GM12878 (cell line): ENCODE measurements around the gene KCNC1. TPM values are rescaled to one million over a fixed set of nuclear protein-coding genes. Genes with fewer than 3 reads are reported as not detected.

Source experiments
- ATAC-seq: fragments of 200-7000 bp; cut with Tn5 transposase; 3 replicates; pipeline ENCODE4 v1.9.1; 2020; ENCODE audit warnings: mild to moderate bottlenecking, moderate library complexity
- BruUV-seq: library from RNA; stranded (reverse); fragments of 400-500 nt; replicated peaks from 2 replicates; lab custom pipeline; 2021; lab: Mats Ljungman, UMichigan
- CTCF ChIA-PET: fragments of 300-600 bp; sonication (Branson Sonifier 250); formaldehyde crosslinking; extraction: SDS; loops from one replicate; lab custom pipeline; 2021; ENCODE audit warnings: inconsistent platforms; lab: Yijun Ruan, JAX
- POLR2A ChIA-PET: fragments of 350-600 bp; formaldehyde crosslinking; extraction: SDS; loops from one replicate; lab custom pipeline; 2021; ENCODE audit warnings: inconsistent platforms; lab: Charles Lee
- RAD21 ChIA-PET: fragments of 300-600 bp; sonication (Branson Sonifier 250); formaldehyde crosslinking; loops from one replicate; lab custom pipeline; 2023; ENCODE audit warnings: antibody characterized with exemption; ENCODE audit not compliant: unreplicated experiment; lab: Charles Lee
- SMC1A ChIA-PET: fragments of 300-600 bp; sonication (Branson Sonifier 250); formaldehyde crosslinking; loops from one replicate; lab custom pipeline; 2023; ENCODE audit not compliant: unreplicated experiment, uncharacterized antibody; lab: Charles Lee
- DNase-seq: peaks from one replicate; pipeline ENCODE4 v3.0.0-alpha.2; 2011; ENCODE audit warnings: low read depth, low spot score
- FAIRE-seq: peaks from 3 replicates; lab custom pipeline; 2011; peaks lifted over from hg19 to GRCh38; lab: Jason Lieb, UNC
- H2AFZ ChIP-seq: 2 replicates; pipeline ENCODE4 v1.6.0; 2011; ENCODE audit warnings: low read depth, low read length, control low read depth; ENCODE audit not compliant: control insufficient read depth
- H3K27ac ChIP-seq: 2 replicates; pipeline ENCODE4 v1.5.1; 2011; ENCODE audit warnings: control low read depth; ENCODE audit not compliant: control insufficient read depth, insufficient read depth
- H3K27me3 ChIP-seq, 2 experiments: replicated peaks in 1 of 2; 2 replicates each; pipeline versions ENCODE4 v1.6.0 to v1.6.1; 2011; ENCODE audit warnings: low read length in 1 of 2; ENCODE audit not compliant: control insufficient read depth in 2 of 2, insufficient read depth in 2 of 2
- H3K36me3 ChIP-seq, 2 experiments: 2 replicates each; pipeline ENCODE4 v1.5.1; 2011; ENCODE audit warnings: low read length in 1 of 2; ENCODE audit not compliant: control insufficient read depth in 2 of 2, insufficient read depth in 2 of 2
- H3K4me1 ChIP-seq: 2 replicates; pipeline ENCODE4 v1.6.1; 2011; ENCODE audit warnings: mild to moderate bottlenecking, low read length, moderate library complexity, mixed read lengths; ENCODE audit not compliant: control insufficient read depth, insufficient read depth
- H3K4me2 ChIP-seq: 2 replicates; pipeline ENCODE4 v1.6.0; 2011; ENCODE audit warnings: control low read depth; ENCODE audit not compliant: control insufficient read depth, insufficient read depth
- H3K4me3 ChIP-seq: fragments of 200-600 bp; sonication (generic); 2 replicates; pipeline ENCODE4 v1.5.1; 2016
- H3K79me2 ChIP-seq: 2 replicates; pipeline ENCODE4 v1.6.0; 2011; ENCODE audit warnings: low read length; ENCODE audit not compliant: control insufficient read depth, insufficient read depth
- H3K9ac ChIP-seq: 2 replicates; pipeline ENCODE4 v1.8.0; 2011; ENCODE audit warnings: low read length, control low read depth, mixed read lengths; ENCODE audit not compliant: control insufficient read depth, insufficient read depth
- H3K9me3 ChIP-seq: replicated peaks from 3 replicates; pipeline ENCODE4 v1.5.1; 2011; ENCODE audit warnings: mild to moderate bottlenecking, low read length; ENCODE audit not compliant: control insufficient read depth, insufficient read depth
- H4K20me1 ChIP-seq: 2 replicates; pipeline ENCODE4 v1.6.0; 2011; ENCODE audit not compliant: control insufficient read depth, insufficient read depth
- ASH2L ChIP-seq: fragments of 300-600, 200-600 bp; sonication (generic); IDR thresholded peaks from 2 replicates; pipeline ENCODE4 v1.6.1; 2017; ENCODE audit warnings: low read depth, mild to moderate bottlenecking, borderline replicate concordance
- CHD4 ChIP-seq: fragments of 200-600 bp; sonication (generic); IDR thresholded peaks from 2 replicates; pipeline ENCODE4 v1.6.1; 2016; ENCODE audit warnings: mild to moderate bottlenecking
- EGR1 ChIP-seq, 2 experiments: IDR thresholded peaks; 1 replicate in 1 of 2; 2 replicates in 1 of 2; pipeline ENCODE4 v1.6.1; 2011 to 2012; ENCODE audit warnings: low read depth in 2 of 2, low read length in 2 of 2, borderline replicate concordance in 1 of 2, mild to moderate bottlenecking in 1 of 2, moderate library complexity in 1 of 2
- GABPA ChIP-seq: IDR thresholded peaks from 2 replicates; pipeline ENCODE4 v1.6.1; 2014; ENCODE audit warnings: antibody characterized with exemption, low read depth, mild to moderate bottlenecking, inconsistent platforms
- HDAC6 ChIP-seq: fragments of 200-600 bp; sonication (generic); IDR thresholded peaks from one replicate; pipeline ENCODE4 v1.8.0; 2017; ENCODE audit warnings: antibody characterized with exemption; ENCODE audit not compliant: unreplicated experiment
- NR2C2 ChIP-seq: IDR thresholded peaks from 2 replicates; pipeline ENCODE4 v1.6.1; 2011; ENCODE audit warnings: borderline replicate concordance, low read depth; ENCODE audit not compliant: control insufficient read depth, insufficient read length
- RAD21 ChIP-seq: IDR thresholded peaks from 2 replicates; pipeline ENCODE4 v1.6.1; 2011; ENCODE audit warnings: mild to moderate bottlenecking, low read depth, low read length, moderate library complexity; ENCODE audit not compliant: insufficient read depth
- SMAD1 ChIP-seq: fragments of 450-650 bp; IDR thresholded peaks from 2 replicates; pipeline ENCODE4 v1.6.1; 2018; ENCODE audit warnings: mild to moderate bottlenecking, low read depth; ENCODE audit not compliant: partially characterized antibody
- SMARCA5 ChIP-seq: fragments of 450-650 bp; IDR thresholded peaks from 2 replicates; pipeline ENCODE4 v1.6.1; 2017; ENCODE audit warnings: mild to moderate bottlenecking
- TAF1 ChIP-seq: IDR thresholded peaks from 2 replicates; pipeline ENCODE4 v1.6.1; 2011; ENCODE audit warnings: mild to moderate bottlenecking, low read depth, low read length, borderline replicate concordance
- TCF7 ChIP-seq: IDR thresholded peaks from 2 replicates; pipeline ENCODE4 v1.6.1; 2014; ENCODE audit warnings: antibody characterized with exemption, borderline replicate concordance
- USF1 ChIP-seq: IDR thresholded peaks from 2 replicates; pipeline ENCODE4 v1.6.1; 2011; ENCODE audit warnings: borderline replicate concordance, low read depth, mild to moderate bottlenecking, moderate library complexity, mixed read lengths, low read length; ENCODE audit not compliant: insufficient read depth; ENCODE audit errors: extremely low read length
- WRNIP1 ChIP-seq: IDR thresholded peaks from 2 replicates; pipeline ENCODE4 v1.6.1; 2011; ENCODE audit warnings: low read depth, low read length, improper control_type of control experiment, borderline replicate concordance
- YY1 ChIP-seq: IDR thresholded peaks from 2 replicates; pipeline ENCODE4 v1.6.1; 2011; ENCODE audit warnings: low read depth, mild to moderate bottlenecking, low read length
- ZNF207 ChIP-seq: fragments of 450-650 bp; IDR thresholded peaks from 2 replicates; pipeline ENCODE4 v1.6.1; 2014; ENCODE audit warnings: antibody characterized with exemption, mild to moderate bottlenecking, borderline replicate concordance
- WGBS: methylation state at CpG from one replicate; pipeline ENCODE4 v1.1.6; 2016; ENCODE audit warnings: low lambda C conversion rate; ENCODE audit not compliant: insufficient replicate concordance, insufficient coverage; ENCODE audit errors: missing lambda C conversion rate; 5-methylcytosine and 5-hydroxymethylcytosine counted together
- in situ Hi-C: fragments of 300-500 bp; cut with MboI; formaldehyde crosslinking; loops from 9 replicates; pipeline ENCODE4 v1.14.3; 2018; ENCODE audit warnings: mixed read lengths
- intact Hi-C: fragments of 100-400 bp; cut with micrococcal nuclease; formaldehyde crosslinking; loops from one replicate; pipeline ENCODE4 v1.14.2; 2022; ENCODE audit not compliant: unreplicated experiment
- polyA plus RNA-seq, 11 experiments: library from polyadenylated mRNA; depleted of rRNA in 4 of 11; unstranded in 6 of 11; stranded (reverse) in 5 of 11; fragments of >200 nt; fragmentation: Nextera tagmentation in 4 of 11; fragmentation: Illumina TruSeq in 1 of 11; extraction: Ambion mirVana in 4 of 11; extraction: Trizol in 1 of 11; gene quantifications; 1 replicate in 1 of 11; 2 replicates in 10 of 11; pipeline versions ENCODE4 v1.2.1 to v1.2.3, GENCODE V29; 2011 to 2016; ENCODE audit warnings: inconsistent platforms in 2 of 11, missing spikeins in 2 of 11, low read depth in 1 of 11
- total RNA-seq, 4 experiments: library from RNA; depleted of rRNA in 3 of 4; stranded (reverse); fragments of >200 nt in 3 of 4; fragmentation: Illumina TruSeq in 1 of 4; extraction: Trizol in 1 of 4; gene quantifications; 2 replicates each; pipeline versions ENCODE4 v1.2.1 to v1.2.3, GENCODE V29; 2013 to 2021
- TF ChIP-seq, protein P1 (sequence below): IDR thresholded peaks from 2 replicates; pipeline ENCODE4 v1.6.1; 2011; ENCODE audit warnings: borderline replicate concordance, low read depth, mild to moderate bottlenecking, moderate library complexity, low read length; ENCODE audit not compliant: insufficient read depth, poor library complexity, severe bottlenecking

Gene KCNC1
- total and polyA plus RNA-seq, 10 of the 15 experiments (the other 5 are each of a cell fraction or from before 2014, with no cell fraction given), result 0.27 to 0.34 TPM; not detected in 8

DNA sequence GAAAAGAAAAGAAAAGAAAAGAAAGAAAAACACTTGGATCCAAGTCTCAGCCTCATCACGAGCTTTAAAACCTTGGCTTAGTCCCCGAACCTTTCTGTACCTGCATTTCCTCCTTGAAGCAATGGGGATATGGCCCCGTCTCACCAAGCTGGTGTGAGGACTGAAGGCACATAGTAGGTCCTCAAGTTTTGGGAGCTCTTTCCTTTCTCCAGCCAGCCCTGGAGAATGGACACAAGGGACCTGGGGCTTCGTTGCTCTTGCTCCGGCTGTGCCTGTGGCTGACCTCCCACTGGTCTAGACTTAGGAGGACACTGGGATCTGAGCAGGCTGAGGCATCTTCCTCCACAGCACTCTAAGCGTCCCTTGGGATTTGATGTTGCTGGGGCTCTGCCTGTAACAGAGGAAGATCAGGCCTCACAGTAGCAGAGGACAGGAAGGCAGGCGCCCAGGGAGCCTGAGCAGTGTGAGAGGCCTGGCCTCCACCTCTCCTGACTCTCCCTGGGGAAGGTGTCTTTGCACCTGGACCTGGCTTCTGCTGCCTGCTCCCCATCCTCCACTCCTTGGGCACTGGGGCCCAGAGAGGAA, 32.8 kb downstream of the KCNC1 start:
- ChIA-PET CTCF (interaction anchor here (1.1 kb wide), 1 partner anchor 211 kb away, joined by 5 read pairs; no protein-coding TSS in a partner anchor), RAD21 (interaction anchor here (1.5 kb wide), 1 partner anchor 36 kb away, joined by 3 read pairs; no protein-coding TSS in a partner anchor), POLR2A (no interaction called here), SMC1A (no interaction called here)
- TF ChIP-seq TCF7, result no peak
- no peak for TF ChIP-seq ASH2L
- TF ChIP-seq, protein P1, sequence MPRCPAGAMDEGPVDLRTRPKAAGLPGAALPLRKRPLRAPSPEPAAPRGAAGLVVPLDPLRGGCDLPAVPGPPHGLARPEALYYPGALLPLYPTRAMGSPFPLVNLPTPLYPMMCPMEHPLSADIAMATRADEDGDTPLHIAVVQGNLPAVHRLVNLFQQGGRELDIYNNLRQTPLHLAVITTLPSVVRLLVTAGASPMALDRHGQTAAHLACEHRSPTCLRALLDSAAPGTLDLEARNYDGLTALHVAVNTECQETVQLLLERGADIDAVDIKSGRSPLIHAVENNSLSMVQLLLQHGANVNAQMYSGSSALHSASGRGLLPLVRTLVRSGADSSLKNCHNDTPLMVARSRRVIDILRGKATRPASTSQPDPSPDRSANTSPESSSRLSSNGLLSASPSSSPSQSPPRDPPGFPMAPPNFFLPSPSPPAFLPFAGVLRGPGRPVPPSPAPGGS, result no peak
- no peak for TF ChIP-seq TAF1
- TF ChIP-seq USF1, result no peak
- TF ChIP-seq RAD21, result no peak
- TF ChIP-seq ZNF207, result no peak
- TF ChIP-seq YY1, result no peak
- TF ChIP-seq CHD4, result no peak
- no peak for TF ChIP-seq EGR1 (IDR thresholded peaks at IDR 0.05; ENCODE audit: borderline replicate concordance in 1 of 2, low read depth in 2 of 2, low read length in 2 of 2)
- no peak for TF ChIP-seq HDAC6
- TF ChIP-seq NR2C2, result no peak
- no peak for TF ChIP-seq WRNIP1
- no peak for TF ChIP-seq GABPA
- no peak for TF ChIP-seq SMAD1
- no peak for TF ChIP-seq SMARCA5
- no peaks in the 10 kb centered on the region for H4K20me1 ChIP-seq
- in situ Hi-C loops, result no loop called here
- ATAC-seq, result no peak
- no peaks in the 10 kb centered on the region for H3K36me3 ChIP-seq
- no peak overlapping the region for H3K4me2 ChIP-seq
- no peak for FAIRE-seq
- no peak overlapping the region for H3K4me3 ChIP-seq
- no peak overlapping the region for H3K9ac ChIP-seq
- intact Hi-C loops, result no loop called here
- DNase-seq, result no peak
- no peak overlapping the region for H3K27ac ChIP-seq
- BruUV-seq, result no TSS peak
- no peaks in the 10 kb centered on the region for H3K79me2 ChIP-seq
- no peaks in the 10 kb centered on the region for H3K27me3 ChIP-seq
- WGBS, result 20% methylated on average over 7 of the region's 7 CpGs
- H2AFZ ChIP-seq, result no peak overlapping the region
- no peaks in the 10 kb centered on the region for H3K4me1 ChIP-seq
- no peaks in the 10 kb centered on the region for H3K9me3 ChIP-seq
